G401 (cell line): ENCODE results near the gene ULK2. TPM values are rescaled to one million over a fixed set of nuclear protein-coding genes. Genes with fewer than 3 reads are reported as not detected.

Source experiments
- DNase-seq: peaks from one replicate; pipeline ENCODE4 v3.0.0-alpha.2; 2015; ENCODE audit warnings: low spot score
- in situ Hi-C: cut with HindIII; loops from 2 replicates; pipeline ENCODE4 v1.10.0; 2016; ENCODE audit warnings: low sequenced_read_pairs, mixed read lengths
- total RNA-seq: library from RNA; depleted of rRNA; stranded (reverse); fragments of >200 nt; shearing (Covaris generic); gene quantifications from 2 replicates; pipeline ENCODE4 v1.2.3, GENCODE V29; 2014; rRNA removed

ULK2 gene
- total RNA-seq, 1 experiment from 2014 or later: 30.7 TPM

GRCh38 chr17:19737305-19738072 lies 130.2 kb downstream of the ULK2 start:
- DNase-seq: no peak
- in situ Hi-C loops: no loop called here

DNA sequence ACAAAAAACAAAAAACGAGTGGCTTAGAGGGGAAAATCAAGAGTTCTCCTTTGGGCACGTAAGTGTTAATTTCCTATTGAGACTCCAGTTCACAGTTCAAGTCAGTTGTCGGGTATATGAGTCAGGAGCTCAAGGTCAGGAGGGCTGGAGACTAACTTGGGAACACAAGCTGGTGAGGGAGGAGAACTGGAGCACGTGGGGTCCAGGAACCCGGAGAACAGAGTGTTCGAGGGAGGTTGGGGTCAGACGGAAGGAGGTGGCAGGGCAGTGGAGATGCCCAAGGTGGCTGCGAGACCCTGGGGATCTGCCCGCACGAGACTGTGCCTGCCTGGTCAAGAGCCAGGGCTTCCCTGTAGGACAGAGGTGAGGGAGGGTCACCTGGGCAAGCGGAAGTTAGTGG lies 131.7 kb downstream of the ULK2 start:
- DNase-seq: no peak
- in situ Hi-C loops: no loop called here

GRCh38 chr17:19733953-19734526 lies 133.7 kb downstream of the ULK2 start:
- no peak for DNase-seq
- in situ Hi-C loops: no loop called here

DNA sequence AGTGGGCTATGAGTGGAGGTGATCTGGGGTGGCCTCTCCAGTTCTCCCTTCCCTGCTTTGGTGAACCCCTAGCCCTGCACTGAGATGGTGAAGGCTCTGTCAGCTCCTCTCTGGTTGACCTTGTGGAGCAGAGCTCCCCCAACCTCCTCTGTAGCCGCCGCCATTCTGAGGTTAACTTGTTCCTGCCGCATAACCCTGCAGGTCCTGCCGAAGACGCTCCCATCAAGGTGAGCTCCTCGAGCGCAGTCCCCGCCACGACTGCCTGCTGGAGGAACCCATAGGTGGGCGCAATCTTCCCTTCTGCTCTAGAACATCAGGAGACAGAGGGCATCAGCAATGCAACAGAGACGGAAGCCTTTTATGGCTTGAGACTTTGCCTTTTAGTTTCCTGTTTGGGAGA lies 136.1 kb downstream of the ULK2 start:
- no peak for DNase-seq
- in situ Hi-C loops: no loop called here

DNA sequence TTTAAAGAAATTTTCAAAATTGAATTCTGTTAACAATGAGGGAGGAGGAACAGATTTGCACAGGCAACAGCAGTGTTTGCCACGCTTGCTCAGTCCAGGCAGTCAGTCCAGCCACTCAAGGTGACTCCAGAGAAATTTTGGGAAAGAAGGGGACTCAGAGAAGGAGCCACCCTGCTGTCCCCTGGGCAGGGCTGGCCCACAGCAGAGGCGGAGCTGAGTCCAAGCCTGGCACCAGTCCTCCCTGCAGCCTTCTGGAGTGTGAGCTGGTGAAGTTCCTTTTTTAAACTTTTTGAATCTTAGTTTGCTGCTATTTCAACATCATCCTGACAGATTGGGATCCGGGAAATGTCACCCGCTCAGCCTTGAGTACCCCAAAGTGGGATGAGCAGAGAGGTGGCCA lies 136.9 kb downstream of the ULK2 start:
- in situ Hi-C loops: no loop called here

DNA sequence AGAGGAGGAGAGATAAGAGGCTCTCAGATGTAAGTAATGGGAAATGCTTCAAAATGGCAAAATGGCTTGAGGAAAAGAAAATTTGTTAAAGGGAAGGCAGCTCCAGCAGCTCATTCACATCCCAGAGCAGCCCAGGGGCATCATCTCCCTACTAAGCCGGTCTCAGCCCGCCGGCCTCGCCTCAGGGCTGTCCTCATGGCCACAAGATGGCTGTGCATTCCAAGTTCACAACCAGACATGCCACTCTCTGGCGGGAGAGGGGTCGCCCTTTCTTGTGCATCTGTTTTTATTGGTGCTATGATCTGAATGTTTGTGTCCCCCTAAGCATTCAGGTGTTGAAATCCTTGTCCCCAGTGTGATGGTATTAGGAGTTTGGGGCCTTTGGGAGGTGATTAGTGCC lies 137.8 kb downstream of the ULK2 start:
- in situ Hi-C loops: no loop called here

More for the DNA sequence above, 136.9 kb downstream of the ULK2 start:
- no peak for DNase-seq

DNA sequence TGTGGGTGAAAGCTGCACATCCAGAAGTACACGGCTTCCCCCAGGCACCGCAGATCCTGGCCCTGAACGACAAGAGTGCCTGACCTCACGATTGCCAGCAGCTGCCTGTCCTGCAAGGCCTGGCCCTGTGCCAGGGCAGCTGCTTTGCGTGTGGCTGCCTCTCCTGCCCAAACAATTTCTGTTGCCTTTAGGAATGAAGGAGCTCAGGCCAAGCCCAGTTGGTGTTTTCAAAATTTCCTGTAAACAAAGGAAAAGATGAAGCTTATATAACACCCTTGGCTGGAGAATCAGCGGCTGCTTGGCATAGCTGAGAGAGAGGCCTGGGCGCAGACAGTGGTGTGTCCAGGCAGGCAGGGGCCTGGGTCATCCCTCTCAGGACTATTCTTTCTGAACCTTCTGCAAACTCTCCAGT lies 139.6 kb downstream of the ULK2 start:
- peak; percentile 81 for DNase-seq
- in situ Hi-C loops: no loop called here

More for the DNA sequence above, 137.8 kb downstream of the ULK2 start:
- DNase-seq: no peak

GRCh38 chr17:19727501-19728078 lies 140.1 kb downstream of the ULK2 start:
- DNase-seq: peak; percentile 54
- in situ Hi-C loops: no loop called here

- DNase-seq: no peak
- in situ Hi-C loops: no loop called here
Observed at GRCh38 chr17:19726631-19727376, 140.9 kb downstream of the ULK2 start.

DNA sequence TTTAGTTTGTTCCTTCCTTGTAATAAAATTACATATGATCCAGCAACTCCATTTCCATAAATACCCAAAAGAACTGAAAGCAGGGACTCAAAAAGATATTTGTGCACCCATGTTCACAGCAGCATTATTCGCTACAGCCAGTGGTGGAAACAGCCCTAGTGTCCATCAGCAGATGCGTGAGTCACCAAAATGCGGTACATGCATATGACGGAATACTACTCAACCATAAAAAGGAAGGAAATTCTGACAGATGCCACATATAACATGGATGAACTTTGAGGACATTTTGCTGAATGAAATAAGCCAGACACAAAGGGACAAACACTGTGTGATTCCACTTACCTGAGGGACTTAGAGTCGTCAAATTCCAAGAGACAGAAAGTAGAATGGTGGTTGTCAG lies 142.2 kb downstream of the ULK2 start:
- in situ Hi-C loops: no loop called here
- no peak for DNase-seq

- in situ Hi-C loops: no loop called here
- DNase-seq: peak; percentile 42
Observed at GRCh38 chr17:19724501-19725420, 143.0 kb downstream of the ULK2 start.

DNA sequence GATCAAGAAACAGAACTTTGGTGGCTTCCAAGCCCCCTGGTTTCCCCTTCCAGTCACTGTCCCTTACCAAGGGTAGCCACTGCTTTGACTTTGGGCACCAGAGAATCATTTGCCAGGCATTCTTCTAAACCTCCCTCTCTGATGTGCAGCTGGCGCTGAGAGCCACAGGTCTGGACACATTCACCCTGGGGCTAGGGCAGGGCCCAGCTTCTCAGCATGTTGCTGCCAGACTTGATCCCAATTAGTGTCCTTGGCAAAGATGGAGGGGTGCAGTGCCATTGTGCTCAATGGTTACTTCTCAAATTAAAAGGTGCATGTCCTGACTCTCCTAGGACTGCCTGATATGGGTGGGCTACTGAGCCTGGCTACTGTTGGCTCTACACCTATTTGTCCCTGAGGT lies 143.8 kb downstream of the ULK2 start:
- no peak for DNase-seq
- in situ Hi-C loops: no loop called here

Other genes with a start within 250 kb of the ULK2 start
- 84.2 and 111 TPM in 2 replicates for gene ALDH3A2, start 219.2 kb downstream of the ULK2 start, total RNA-seq
- not detected in 2 replicates for gene SLC47A2, start 151.4 kb downstream of the ULK2 start, total RNA-seq
- not detected in 2 replicates for gene ALDH3A1, start 119.6 kb downstream of the ULK2 start, total RNA-seq
- 11.7 and 32.4 TPM in 2 replicates for gene AKAP10, start 109.9 kb upstream of the ULK2 start, total RNA-seq
- gene SPECC1, start 141.4 kb upstream of the ULK2 start, total RNA-seq: 0.49 TPM in 1 of 2 replicates, not detected in the other